HFF-Myc (cell line): ENCODE measurements around the gene GIPC3.

Experiments
- DNase-seq: peaks from one replicate; pipeline ENCODE4 v3.0.0-alpha.2; 2011; ENCODE audit warnings: low read depth; ENCODE audit errors: extremely low read depth
- H3K4me3 ChIP-seq: replicated peaks from 2 replicates; pipeline ENCODE4 v1.5.1; 2011; ENCODE audit warnings: low read depth, mild to moderate bottlenecking, control low read depth, low read length
- CTCF ChIP-seq: IDR thresholded peaks from 2 replicates; pipeline ENCODE4 v1.5.1; 2012; ENCODE audit warnings: mild to moderate bottlenecking, low read depth, low read length, control low read depth; ENCODE audit errors: missing control alignments

GIPC3 gene

GRCh38 chr19:3606174-3606689 lies 21.0 kb downstream of the GIPC3 start:
- DNase-seq: no peak
- no peak for TF ChIP-seq CTCF
- H3K4me3 ChIP-seq: peak overlapping the region; percentile 37

DNA sequence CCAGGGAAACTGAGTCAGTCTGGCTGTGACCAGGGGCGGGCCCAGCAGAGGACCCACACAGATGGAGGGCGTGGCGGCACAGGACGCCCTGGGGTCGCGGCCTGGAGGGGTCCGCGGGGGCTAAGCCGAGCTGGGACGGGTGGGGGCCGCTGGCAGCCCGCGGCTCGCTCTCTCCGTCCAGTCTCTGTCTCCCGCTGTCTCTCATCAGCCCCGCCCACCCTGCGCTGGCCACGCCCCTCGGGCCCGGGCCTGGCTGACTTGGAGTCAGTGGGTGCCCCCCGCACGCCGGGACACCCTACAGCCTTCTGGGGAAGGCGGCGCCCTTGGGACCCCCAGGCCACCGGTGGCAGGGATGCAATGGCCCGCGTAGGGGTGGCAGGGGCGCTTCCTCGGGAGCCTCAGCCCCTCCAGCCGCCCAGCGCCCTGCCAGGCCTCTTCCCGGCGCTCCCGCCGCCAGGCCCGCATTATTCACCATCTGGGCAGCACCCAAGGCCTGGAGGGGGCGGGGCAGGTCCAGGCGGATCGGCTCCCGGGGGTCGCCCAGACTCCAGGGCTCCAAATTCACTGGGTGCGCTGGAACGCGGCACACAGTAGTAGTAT lies 21.5 kb downstream of the GIPC3 start, which contains the start of gene TBXA2R:
TBXA2R (minus strand) TSS at position 186 of the 600 bp plus-strand sequence. CDS start 6,241 bp downstream, outside the sequence.
- no peak for TF ChIP-seq CTCF
- H3K4me3 ChIP-seq: peak within 1 kb of the TSS; percentile 37

DNA sequence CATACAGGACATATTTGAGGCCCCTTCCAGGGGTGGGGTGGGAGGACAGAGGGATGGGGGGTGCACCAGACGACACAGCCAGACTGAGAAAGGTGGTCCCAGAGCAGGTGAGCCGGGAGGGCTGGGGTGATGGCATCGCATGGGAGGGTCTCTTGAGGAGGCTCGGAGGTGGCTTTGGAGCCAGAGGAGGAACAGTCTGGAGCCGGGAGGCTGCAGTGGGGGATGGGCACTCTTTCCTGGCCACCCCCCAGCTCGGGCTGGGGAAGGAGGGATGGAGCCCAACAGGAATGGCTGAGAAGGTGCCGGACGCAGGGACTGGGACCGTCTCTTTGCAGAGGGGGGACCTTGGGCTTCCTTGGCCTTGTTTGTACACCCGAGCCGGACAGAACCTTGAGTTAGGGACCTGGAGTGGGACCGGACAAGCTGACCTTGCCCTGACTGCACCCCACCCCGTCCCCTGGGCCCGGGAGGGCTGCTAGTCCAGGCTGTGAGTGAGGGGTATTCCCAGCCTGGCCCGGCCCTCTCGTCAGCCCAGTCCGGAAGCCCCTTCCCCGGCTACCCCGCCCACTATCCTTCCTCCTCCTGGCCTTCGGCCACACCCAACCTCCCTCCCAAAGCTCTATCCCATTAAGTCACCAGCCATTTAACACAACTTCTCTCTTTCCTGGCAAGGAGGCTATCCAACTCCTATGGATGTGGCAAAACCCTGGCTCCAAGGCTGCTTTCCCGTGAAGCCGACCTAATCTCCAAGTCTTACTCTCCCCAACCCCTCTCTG lies 22.2 kb downstream of the GIPC3 start:
- DNase-seq: no peak
- TF ChIP-seq CTCF: no peak
- H3K4me3 ChIP-seq: peak overlapping the region; percentile 37

More for the DNA sequence above, 21.5 kb downstream of the GIPC3 start, which contains the start of gene TBXA2R:
- DNase-seq: no peak

DNA sequence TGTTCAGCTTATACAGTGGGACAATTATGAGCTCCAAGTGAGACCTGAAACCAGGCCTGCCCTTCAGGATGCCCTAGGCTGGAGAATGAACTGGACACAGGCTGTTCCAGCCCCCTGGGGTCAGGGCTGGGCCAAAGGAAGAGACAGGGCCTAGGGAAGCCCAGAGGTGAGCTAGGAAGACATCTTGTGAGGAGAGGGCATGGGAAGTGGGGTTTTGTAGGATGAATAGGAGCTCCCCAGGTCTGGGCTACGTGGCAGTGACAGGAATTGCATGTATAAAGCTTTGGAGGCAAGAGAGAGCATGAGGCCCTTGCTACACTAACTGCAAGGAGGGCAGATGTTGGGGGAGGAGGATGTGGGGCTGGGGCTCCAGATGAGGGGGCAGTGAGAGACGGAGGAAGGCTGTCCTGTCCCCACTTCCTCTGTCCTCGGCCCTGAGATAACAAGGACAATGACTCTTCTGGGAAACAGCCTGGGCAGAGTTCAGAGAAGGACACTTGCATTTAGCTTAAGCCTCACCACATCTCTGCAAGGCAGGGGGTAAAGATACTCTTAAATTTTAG lies 22.9 kb downstream of the GIPC3 start:
- no peak for DNase-seq
- TF ChIP-seq CTCF: no peak
- H3K4me3 ChIP-seq: no peak overlapping the region

GRCh38 chr19:3608750-3609322 lies 23.6 kb downstream of the GIPC3 start:
- no peak for TF ChIP-seq CTCF
- DNase-seq: no peak
- H3K4me3 ChIP-seq: no peak overlapping the region

DNA sequence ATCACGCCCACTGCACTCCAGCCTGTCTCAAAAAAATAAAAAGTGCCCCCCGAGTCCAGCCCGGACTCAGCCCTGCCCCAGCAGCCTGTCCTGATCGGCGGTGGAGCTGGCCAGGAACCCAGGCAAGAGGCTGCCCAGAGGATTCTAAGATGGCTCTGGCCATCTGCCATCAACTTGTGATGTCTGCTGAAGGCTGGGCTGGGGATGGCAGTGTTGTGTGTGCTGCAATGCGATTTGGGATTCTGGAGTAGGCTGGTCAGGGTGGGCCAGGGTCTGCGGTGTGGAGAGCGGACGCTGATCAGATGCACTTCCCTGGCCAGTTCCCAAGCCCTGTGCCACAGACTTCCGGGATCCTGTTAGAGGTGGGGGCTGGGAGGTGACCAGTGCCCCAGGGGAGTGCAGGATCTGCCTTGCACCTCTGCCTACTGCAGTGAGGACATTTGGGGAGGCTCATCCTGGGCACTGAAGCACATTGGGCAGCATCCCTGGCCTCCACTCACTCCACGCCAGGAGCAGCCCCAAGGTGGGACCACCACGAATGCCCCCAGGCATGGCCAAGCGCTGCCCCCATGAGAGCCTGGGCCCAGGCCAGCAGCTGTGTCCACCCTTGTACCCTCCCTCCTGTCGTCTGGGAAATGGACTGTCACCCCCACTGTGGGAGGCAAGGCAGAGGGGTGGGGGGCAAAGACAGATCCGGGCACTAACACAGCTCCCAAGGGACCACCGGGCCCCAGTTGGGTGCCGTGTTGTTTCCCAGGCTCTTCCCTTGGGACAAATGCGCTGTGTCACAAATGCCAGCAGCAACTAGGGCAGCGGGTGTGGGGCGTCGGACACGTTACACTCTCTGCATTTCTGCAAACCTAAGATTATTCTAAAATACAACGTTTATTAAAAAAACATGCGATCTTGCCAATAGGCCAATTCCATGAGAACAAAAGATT lies 24.8 kb downstream of the GIPC3 start:
- DNase-seq: no peak
- TF ChIP-seq CTCF: no peak
- H3K4me3 ChIP-seq: no peak overlapping the region
